ENCODE data around the gene GNPNAT1.

DNA sequence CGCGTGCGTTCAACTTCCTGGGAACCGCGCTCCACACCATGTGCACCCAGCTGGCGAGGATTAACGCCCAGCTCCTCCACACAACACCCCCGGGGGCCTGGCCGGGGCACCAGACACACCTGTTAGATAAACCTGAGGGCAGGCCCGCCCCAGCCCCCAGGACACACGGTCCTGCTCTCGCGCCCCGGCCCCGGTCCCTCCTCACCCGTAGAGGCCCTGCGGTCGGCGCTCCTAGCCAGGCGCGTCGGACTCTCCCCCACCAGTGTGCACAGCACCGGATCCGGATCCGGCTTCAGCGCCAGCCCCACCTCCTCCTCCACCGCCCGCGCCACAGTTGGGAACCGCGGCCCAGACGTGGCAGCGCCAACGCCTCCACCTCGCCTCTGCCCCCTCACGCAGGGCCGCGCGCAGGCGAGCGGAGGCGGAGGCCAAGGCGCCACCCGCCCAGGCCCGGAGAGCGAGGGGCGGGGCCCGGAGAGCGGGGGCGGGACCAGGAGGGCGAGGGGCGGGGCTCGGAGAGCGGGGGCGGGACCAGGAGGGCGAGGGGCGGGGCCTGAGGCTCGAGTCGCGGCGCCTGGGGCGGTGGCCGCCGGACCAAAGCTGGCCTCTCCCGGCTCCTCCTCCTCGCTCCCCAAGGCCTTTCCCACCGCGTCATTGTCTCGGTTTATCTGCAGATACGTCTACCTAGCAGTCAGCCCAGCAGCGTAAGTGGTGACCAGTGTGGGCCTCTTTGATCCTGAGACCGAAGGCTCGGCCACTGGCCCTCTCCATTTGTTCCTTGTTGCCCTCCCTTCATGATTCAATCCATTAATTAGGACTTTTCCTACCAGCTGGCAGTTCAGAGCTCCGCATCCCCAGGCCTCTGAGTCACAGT lies at the start of gene GNPNAT1:
- TF ChIP-seq CTCF (IDR thresholded peaks at IDR 0.05) = peak in 1 of 5 experiments; percentile 9
- peak in 1 of 2 donors; percentile 87 for TF ChIP-seq EP300 (IDR thresholded peaks at IDR 0.05)
